B cell (primary cell): ENCODE results near the gene DNHD1.

Experiments used
- CTCF ChIP-seq: fragments of 200-600 bp; IDR thresholded peaks from one replicate; pipeline ENCODE4 v1.8.0; 2022; ENCODE audit warnings: antibody characterized with exemption, mild to moderate bottlenecking
- EZH2 ChIP-seq: IDR thresholded peaks from 2 replicates; pipeline ENCODE4 v1.6.1; 2012; ENCODE audit warnings: borderline replicate concordance, low read depth, mild to moderate bottlenecking, moderate library complexity, low read length; ENCODE audit not compliant: insufficient read depth, poor library complexity, severe bottlenecking

DNA sequence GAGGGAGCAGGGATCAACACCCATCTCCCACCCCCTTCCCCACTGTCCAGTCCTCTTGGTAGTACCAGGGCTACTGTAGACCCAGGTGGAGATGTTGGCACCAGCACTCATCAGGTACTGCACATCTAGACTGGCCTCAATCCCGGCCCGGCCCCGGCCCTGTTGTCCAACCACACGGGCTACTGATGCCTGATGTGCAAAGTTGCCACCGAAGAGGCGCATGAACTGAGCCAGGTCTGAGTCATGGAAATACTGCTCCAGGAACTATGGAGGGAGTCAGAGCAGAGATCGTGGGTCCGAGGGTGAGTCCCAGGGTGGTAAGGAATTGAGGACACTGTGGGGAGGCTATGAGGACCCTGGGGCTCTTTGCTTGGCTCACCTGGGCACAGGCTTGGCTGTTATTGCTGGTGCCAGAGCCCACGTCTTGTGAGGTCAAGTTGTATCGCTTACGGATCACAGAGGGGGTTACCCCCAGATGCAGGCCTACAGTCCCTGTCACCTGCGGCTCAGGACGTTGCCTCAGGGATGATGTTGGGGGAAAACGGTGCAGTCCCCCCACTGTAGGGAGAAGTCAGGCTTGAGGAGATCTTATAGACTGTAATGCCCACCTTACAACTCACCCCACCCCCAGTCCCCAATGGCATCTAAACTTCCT lies 119.6 kb downstream of the DNHD1 start:
- TF ChIP-seq CTCF (no peak), EZH2 (no peak)
